Measurements from ENCODE around the gene ZCWPW2. TPM values are rescaled to one million over a fixed set of nuclear protein-coding genes. Genes with fewer than 3 reads are reported as not detected.

ZCWPW2 gene
- total RNA-seq, 1 donor from 2014 or later, result 0.96 TPM

DNA sequence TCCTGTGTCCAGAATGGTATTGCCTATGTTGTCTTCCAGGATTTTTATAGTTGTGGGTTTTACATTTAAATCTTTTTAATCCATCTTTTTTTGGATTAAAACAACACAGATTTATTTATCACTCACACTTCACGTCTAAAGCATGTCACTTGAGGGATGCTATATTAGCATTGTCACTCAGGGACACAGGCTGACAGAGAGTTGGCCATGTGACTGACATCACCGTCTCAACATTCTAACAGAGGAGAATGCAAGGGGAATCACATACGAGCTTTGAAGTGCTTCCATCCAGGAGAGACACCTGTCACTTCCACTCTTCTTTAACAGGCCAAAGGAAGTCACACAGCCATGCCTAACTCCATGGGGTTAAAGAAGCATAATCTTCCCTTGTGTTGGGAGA is 204.7 kb downstream of the ZCWPW2 start:
- no peak overlapping the region for H3K4me3 ChIP-seq
- no peaks in the 10 kb centered on the region for H3K36me3 ChIP-seq
- no peaks in the 10 kb centered on the region for H3K27me3 ChIP-seq
- TF ChIP-seq, protein P1, sequence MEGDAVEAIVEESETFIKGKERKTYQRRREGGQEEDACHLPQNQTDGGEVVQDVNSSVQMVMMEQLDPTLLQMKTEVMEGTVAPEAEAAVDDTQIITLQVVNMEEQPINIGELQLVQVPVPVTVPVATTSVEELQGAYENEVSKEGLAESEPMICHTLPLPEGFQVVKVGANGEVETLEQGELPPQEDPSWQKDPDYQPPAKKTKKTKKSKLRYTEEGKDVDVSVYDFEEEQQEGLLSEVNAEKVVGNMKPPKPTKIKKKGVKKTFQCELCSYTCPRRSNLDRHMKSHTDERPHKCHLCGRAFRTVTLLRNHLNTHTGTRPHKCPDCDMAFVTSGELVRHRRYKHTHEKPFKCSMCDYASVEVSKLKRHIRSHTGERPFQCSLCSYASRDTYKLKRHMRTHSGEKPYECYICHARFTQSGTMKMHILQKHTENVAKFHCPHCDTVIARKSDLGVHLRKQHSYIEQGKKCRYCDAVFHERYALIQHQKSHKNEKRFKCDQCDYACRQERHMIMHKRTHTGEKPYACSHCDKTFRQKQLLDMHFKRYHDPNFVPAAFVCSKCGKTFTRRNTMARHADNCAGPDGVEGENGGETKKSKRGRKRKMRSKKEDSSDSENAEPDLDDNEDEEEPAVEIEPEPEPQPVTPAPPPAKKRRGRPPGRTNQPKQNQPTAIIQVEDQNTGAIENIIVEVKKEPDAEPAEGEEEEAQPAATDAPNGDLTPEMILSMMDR (IDR thresholded peaks at IDR 0.05), result no peak
- no peak overlapping the region for H3K27ac ChIP-seq
- H3K4me1 ChIP-seq, result no peaks in the 10 kb centered on the region
- H3K9me3 ChIP-seq, result peaks cover 2% of the 10 kb centered on the region
- ATAC-seq, result no peak
- intact Hi-C loops (cut with DNase I), result no loop called here
- DNase-seq, result no peak

DNA sequence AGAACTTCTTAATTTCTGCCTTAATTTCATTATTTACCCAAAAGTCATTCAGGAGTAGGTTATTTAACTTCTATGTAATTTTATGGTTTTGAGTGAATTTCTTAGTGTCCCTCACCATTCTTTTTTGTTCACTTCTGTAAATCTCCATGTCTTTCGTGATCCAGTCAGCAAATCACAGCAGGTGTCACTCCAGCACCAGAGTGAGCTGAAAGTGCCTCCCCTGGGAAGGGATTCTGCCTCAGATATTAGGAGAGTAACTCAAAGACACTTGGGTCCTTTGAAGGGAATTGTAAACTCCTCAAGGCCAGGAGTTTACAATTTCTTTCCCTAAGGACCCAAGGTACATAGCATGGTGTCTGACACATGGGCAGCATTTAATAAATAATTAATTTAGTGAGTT is 207.7 kb downstream of the ZCWPW2 start:
- Histone ChIP-seq H3K27ac (no peak overlapping the region), H3K27me3 (no peaks in the 10 kb centered on the region), H3K4me1 (no peaks in the 10 kb centered on the region), H3K36me3 (no peaks in the 10 kb centered on the region), H3K4me3 (no peak overlapping the region), H3K9me3 (peaks cover 2% of the 10 kb centered on the region)
- ATAC-seq, result no peak
- intact Hi-C loops (cut with DNase I), result no loop called here
- TF ChIP-seq, protein P1 (IDR thresholded peaks at IDR 0.05), result no peak
- no peak for DNase-seq

DNA sequence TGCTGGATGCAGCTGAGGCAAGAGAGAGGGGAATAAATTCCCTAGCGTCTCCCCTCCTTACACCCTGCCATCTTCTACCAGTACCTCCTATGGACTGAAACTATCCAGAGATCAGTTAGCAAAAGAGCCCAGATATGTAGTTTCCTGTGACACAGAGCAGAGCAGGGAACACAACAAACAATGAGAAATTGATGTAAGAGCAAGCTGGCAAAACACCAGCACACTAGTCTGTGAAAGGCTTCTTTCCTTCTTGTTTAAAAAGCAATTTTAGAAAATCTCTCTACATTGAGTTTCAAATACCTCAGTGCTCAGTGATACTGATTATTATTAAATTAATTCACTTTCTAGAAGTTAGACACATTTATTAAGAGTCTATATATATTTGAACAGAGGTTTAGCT is 215.7 kb downstream of the ZCWPW2 start:
- H3K9me3 ChIP-seq, result no peaks in the 10 kb centered on the region
- TF ChIP-seq, protein P1 (IDR thresholded peaks at IDR 0.05), result no peak
- intact Hi-C loops (cut with DNase I), result no loop called here
- H3K27me3 ChIP-seq, result no peaks in the 10 kb centered on the region
- H3K36me3 ChIP-seq, result no peaks in the 10 kb centered on the region
- no peak for DNase-seq
- no peak for ATAC-seq
- H3K4me3 ChIP-seq, result no peak overlapping the region
- H3K4me1 ChIP-seq, result no peaks in the 10 kb centered on the region
- H3K27ac ChIP-seq, result no peak overlapping the region

DNA sequence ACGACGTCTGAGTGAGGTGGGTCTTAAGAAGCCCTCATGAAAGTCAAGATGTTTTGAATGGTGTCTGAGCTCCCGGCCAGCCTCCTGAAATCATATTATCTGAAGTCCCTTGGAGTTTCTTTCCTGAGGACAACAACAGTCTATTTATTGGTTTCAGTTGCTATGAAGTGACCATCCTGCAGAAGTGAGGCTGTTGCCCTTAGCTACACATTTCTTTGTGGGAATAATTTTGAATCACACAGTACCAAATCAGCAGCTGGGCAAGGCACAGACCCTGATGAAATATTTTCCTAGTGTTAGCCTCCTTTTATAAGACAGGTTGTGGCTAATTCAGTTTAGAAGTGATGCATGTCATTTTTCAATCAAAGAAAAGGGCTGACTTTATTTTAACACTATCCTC is 220.8 kb downstream of the ZCWPW2 start:
- no peak overlapping the region for H3K27ac ChIP-seq
- DNase-seq, result no peak
- H3K27me3 ChIP-seq, result peaks cover 4% of the 10 kb centered on the region
- intact Hi-C loops (cut with DNase I), result no loop called here
- TF ChIP-seq, protein P1 (IDR thresholded peaks at IDR 0.05), result no peak
- ATAC-seq, result no peak
- H3K4me3 ChIP-seq, result no peak overlapping the region
- no peaks in the 10 kb centered on the region for H3K36me3 ChIP-seq
- no peaks in the 10 kb centered on the region for H3K9me3 ChIP-seq
- no peaks in the 10 kb centered on the region for H3K4me1 ChIP-seq

DNA sequence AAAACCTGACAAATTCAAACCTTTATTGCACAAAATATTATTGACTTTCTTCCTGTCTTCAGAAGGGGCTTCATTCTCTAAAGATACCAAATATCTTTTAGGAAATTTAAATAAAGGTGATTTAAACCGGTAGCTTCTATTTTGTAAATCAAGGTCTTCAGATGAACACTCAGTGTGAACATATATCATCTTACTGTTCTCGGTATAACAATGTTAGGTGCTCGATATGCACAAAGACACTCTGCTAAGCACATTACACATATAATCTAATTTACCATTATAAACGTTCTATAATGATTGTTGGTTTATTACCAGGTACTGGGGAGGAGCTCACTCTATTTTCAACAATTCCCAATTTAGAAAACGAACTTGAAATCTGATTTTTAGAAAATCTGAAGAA is 225.5 kb downstream of the ZCWPW2 start:
- Histone ChIP-seq H3K4me3 (no peak overlapping the region), H3K9me3 (no peaks in the 10 kb centered on the region), H3K4me1 (peaks cover 9% of the 10 kb centered on the region), H3K27me3 (peaks cover 36% of the 10 kb centered on the region), H3K27ac (no peak overlapping the region), H3K36me3 (no peaks in the 10 kb centered on the region)
- intact Hi-C loops (cut with DNase I), result no loop called here
- TF ChIP-seq, protein P1 (IDR thresholded peaks at IDR 0.05), result no peak
- DNase-seq, result no peak
- ATAC-seq, result no peak

DNA sequence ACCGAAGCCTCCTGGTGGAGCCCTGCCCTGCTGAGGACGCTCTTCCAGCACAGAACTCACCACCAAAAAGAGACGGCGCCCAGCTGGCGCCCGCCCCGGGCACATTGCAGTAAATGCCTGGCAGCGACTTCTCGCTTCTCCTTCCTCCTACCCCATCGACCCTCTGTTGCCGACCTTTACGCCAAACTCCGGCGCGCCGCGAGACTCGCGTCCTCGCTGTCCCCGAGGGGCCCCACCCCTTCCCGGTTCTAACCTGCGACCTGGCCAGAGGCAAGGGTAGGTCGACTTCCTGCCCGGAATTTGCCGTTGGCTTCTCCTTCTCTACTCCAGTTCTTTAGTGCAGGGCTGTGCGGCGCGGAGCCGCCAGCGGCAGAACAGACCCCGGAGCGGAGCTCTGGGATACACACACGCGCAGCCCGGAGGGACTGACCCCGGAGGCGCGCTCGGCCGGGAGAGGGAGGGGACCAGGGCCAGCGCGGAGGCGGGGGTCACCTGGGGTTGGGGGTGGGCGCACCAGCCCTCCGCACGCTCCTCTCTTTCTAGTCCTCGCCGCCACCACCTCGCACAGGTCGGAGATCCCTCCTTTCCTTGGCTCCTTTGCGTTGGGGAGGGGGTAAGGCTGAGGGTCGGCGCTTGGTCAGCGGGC is 226.7 kb downstream of the ZCWPW2 start:
- Histone ChIP-seq H3K27ac (no peak overlapping the region), H3K4me1 (peaks cover 9% of the 10 kb centered on the region), H3K27me3 (peaks cover 36% of the 10 kb centered on the region), H3K9me3 (no peaks in the 10 kb centered on the region), H3K36me3 (no peaks in the 10 kb centered on the region), H3K4me3 (peak overlapping the region; percentile 49)
- intact Hi-C loops (cut with DNase I), result no loop called here
- DNase-seq (peak; percentile 65), ATAC-seq (peak; percentile 67)
- TF ChIP-seq, protein P1 (IDR thresholded peaks at IDR 0.05), result no peak
